IMR-90 (cell line): ENCODE measurements around the gene FBXL20. TPM values are rescaled to one million over a fixed set of nuclear protein-coding genes. Genes with fewer than 3 reads are reported as not detected.

Experiments
- ATAC-seq: fragments of 200-7000 bp; cut with Tn5 transposase; 2 replicates; pipeline ENCODE4 v1.9.1; 2020; ENCODE audit warnings: low read depth, mild to moderate bottlenecking, moderate library complexity
- BruUV-seq: library from RNA; stranded (reverse); fragments of 400-500 nt; replicated peaks from 2 replicates; lab custom pipeline; 2021; lab: Mats Ljungman, UMichigan
- CTCF ChIA-PET: fragments of 300-600 bp; formaldehyde crosslinking; extraction: SDS; loops from one replicate; lab custom pipeline; 2021; ENCODE audit warnings: antibody characterized with exemption; lab: Yijun Ruan, JAX
- POLR2A ChIA-PET: fragments of 300-600 bp; sonication (Branson Sonifier 250); formaldehyde crosslinking; loops from one replicate; lab custom pipeline; 2022; ENCODE audit warnings: antibody characterized with exemption; ENCODE audit not compliant: unreplicated experiment; lab: Charles Lee
- DNase-seq: peaks from one replicate; pipeline ENCODE4 v3.0.0; 2013
- H2AFZ ChIP-seq: replicated peaks from 2 replicates; pipeline ENCODE3; 2013; ENCODE audit warnings: low read length, mild to moderate bottlenecking; ENCODE audit not compliant: poor library complexity
- H2AK5ac ChIP-seq: 2 replicates; pipeline ENCODE4 v1.6.1; 2013; ENCODE audit warnings: low read depth, low read length, inconsistent platforms
- H2AK9ac ChIP-seq: replicated peaks from 2 replicates; pipeline ENCODE3; 2013; ENCODE audit warnings: mild to moderate bottlenecking, low read depth, low read length, moderate library complexity; ENCODE audit not compliant: poor library complexity
- H2BK120ac ChIP-seq: 2 replicates; pipeline ENCODE4 v1.6.1; 2013; ENCODE audit warnings: low read depth, low read length, inconsistent platforms
- H2BK15ac ChIP-seq: 3 replicates; pipeline ENCODE4 v1.6.1; 2013; ENCODE audit warnings: low read depth, low read length, inconsistent platforms
- H2BK20ac ChIP-seq: 2 replicates; pipeline ENCODE4 v1.6.1; 2013; ENCODE audit warnings: low read depth, mild to moderate bottlenecking, inconsistent platforms, low read length, moderate library complexity
- H2BK5ac ChIP-seq: 2 replicates; pipeline ENCODE4 v1.6.1; 2013; ENCODE audit warnings: mild to moderate bottlenecking, low read depth, low read length, inconsistent platforms; ENCODE audit not compliant: poor library complexity, severe bottlenecking
- H3K14ac ChIP-seq: replicated peaks from 2 replicates; pipeline ENCODE4 v1.6.1; 2013; ENCODE audit warnings: low read depth, low read length, inconsistent platforms
- H3K18ac ChIP-seq: 2 replicates; pipeline ENCODE4 v1.6.1; 2013; ENCODE audit warnings: low read depth, low read length, control low read depth
- H3K23ac ChIP-seq: 2 replicates; pipeline ENCODE4 v1.6.1; 2013; ENCODE audit warnings: low read depth, low read length, inconsistent platforms
- H3K27ac ChIP-seq: 2 replicates; pipeline ENCODE4 v1.5.1; 2013; ENCODE audit warnings: mild to moderate bottlenecking, control low read depth, low read length; ENCODE audit not compliant: insufficient read depth
- H3K27me3 ChIP-seq: 2 replicates; pipeline ENCODE4 v1.6.1; 2013; ENCODE audit warnings: low read length; ENCODE audit not compliant: control insufficient read depth, insufficient read depth
- H3K36me3 ChIP-seq: 2 replicates; pipeline ENCODE4 v1.6.1; 2013; ENCODE audit warnings: low read length, mixed read lengths; ENCODE audit not compliant: control insufficient read depth, insufficient read depth
- H3K4ac ChIP-seq: 2 replicates; pipeline ENCODE4 v1.6.1; 2013; ENCODE audit warnings: low read depth, low read length, inconsistent platforms
- H3K4me1 ChIP-seq: 2 replicates; pipeline ENCODE4 v1.6.1; 2013; ENCODE audit warnings: low read length, mixed read lengths; ENCODE audit not compliant: control insufficient read depth, insufficient read depth
- H3K4me2 ChIP-seq: 2 replicates; pipeline ENCODE4 v1.6.1; 2013; ENCODE audit warnings: low read depth, mild to moderate bottlenecking, control low read depth, low read length, moderate library complexity
- H3K4me3 ChIP-seq: 2 replicates; pipeline ENCODE4 v1.5.1; 2013; ENCODE audit warnings: low read depth, mild to moderate bottlenecking, control low read depth, low read length, moderate library complexity; ENCODE audit not compliant: insufficient read depth
- H3K56ac ChIP-seq: 2 replicates; pipeline ENCODE4 v1.6.1; 2013; ENCODE audit warnings: low read length, inconsistent platforms; ENCODE audit not compliant: insufficient read depth; ENCODE audit errors: extremely low read depth
- H3K79me1 ChIP-seq, 2 experiments: 2 replicates each; pipeline ENCODE4 v1.6.1; 2013; ENCODE audit warnings: low read length in 2 of 2, inconsistent platforms in 1 of 2, low read depth in 1 of 2
- H3K9ac ChIP-seq: 2 replicates; pipeline ENCODE4 v1.6.1; 2013; ENCODE audit warnings: low read depth, low read length, control low read depth
- H3K9me1 ChIP-seq: 2 replicates; pipeline ENCODE4 v1.6.1; 2013; ENCODE audit warnings: low read length, inconsistent platforms; ENCODE audit not compliant: insufficient read depth
- H3K9me3 ChIP-seq: 2 replicates; pipeline ENCODE4 v1.6.1; 2013; ENCODE audit warnings: low read length; ENCODE audit not compliant: control insufficient read depth, insufficient read depth
- H4K20me1 ChIP-seq: 2 replicates; pipeline ENCODE4 v1.6.1; 2013; ENCODE audit warnings: low read length, inconsistent platforms; ENCODE audit not compliant: insufficient read depth
- H4K5ac ChIP-seq: 2 replicates; pipeline ENCODE4 v1.6.1; 2013; ENCODE audit warnings: mild to moderate bottlenecking, low read depth, low read length, control low read depth
- H4K8ac ChIP-seq, 2 experiments: 2 replicates each; pipeline ENCODE4 v1.6.1; 2013; ENCODE audit warnings: low read depth in 2 of 2, low read length in 2 of 2, control low read depth in 1 of 2, inconsistent platforms in 1 of 2
- H4K91ac ChIP-seq: 2 replicates; pipeline ENCODE4 v1.6.1; 2013; ENCODE audit warnings: low read depth, low read length, inconsistent platforms; ENCODE audit not compliant: insufficient read depth
- BHLHE40 ChIP-seq: fragments of 150-350 bp; IDR thresholded peaks from 2 replicates; pipeline ENCODE4 v1.6.1; 2016; ENCODE audit warnings: mild to moderate bottlenecking, low read depth, low read length
- CEBPB ChIP-seq: IDR thresholded peaks from 2 replicates; pipeline ENCODE4 v1.6.1; 2012; ENCODE audit warnings: low read depth, low read length, improper control_type of control experiment
- CHD1 ChIP-seq: IDR thresholded peaks from 2 replicates; pipeline ENCODE4 v1.6.1; 2012; ENCODE audit warnings: low read depth, low read length, improper control_type of control experiment
- ELK1 ChIP-seq: fragments of 150-350 bp; IDR thresholded peaks from 2 replicates; pipeline ENCODE4 v1.6.1; 2016; ENCODE audit warnings: low read depth, mild to moderate bottlenecking, low read length, moderate library complexity, borderline replicate concordance
- FOS ChIP-seq: fragments of 150-350 bp; IDR thresholded peaks from 2 replicates; pipeline ENCODE4 v1.6.1; 2016; ENCODE audit warnings: low read depth, low read length
- MAFK ChIP-seq: IDR thresholded peaks from 2 replicates; pipeline ENCODE4 v1.6.1; 2012; ENCODE audit warnings: low read depth, low read length, improper control_type of control experiment
- MAZ ChIP-seq: IDR thresholded peaks from 2 replicates; pipeline ENCODE4 v1.6.1; 2012; ENCODE audit warnings: low read depth, mild to moderate bottlenecking, low read length, improper control_type of control experiment, moderate library complexity, borderline replicate concordance
- MXI1 ChIP-seq: IDR thresholded peaks from 2 replicates; pipeline ENCODE4 v1.6.1; 2012; ENCODE audit warnings: low read depth, mild to moderate bottlenecking, low read length, moderate library complexity, borderline replicate concordance
- NFE2L2 ChIP-seq: fragments of 150-350 bp; IDR thresholded peaks from 2 replicates; pipeline ENCODE4 v1.6.1; 2016; ENCODE audit warnings: low read depth, mild to moderate bottlenecking, low read length
- POLR2A ChIP-seq: IDR thresholded peaks from 2 replicates; pipeline ENCODE4 v1.6.1; 2012; ENCODE audit warnings: mild to moderate bottlenecking, low read depth, low read length
- RAD21 ChIP-seq: IDR thresholded peaks from 2 replicates; pipeline ENCODE4 v1.6.1; 2012; ENCODE audit warnings: low read length, improper control_type of control experiment
- RCOR1 ChIP-seq: IDR thresholded peaks from 2 replicates; pipeline ENCODE4 v1.6.1; 2012; ENCODE audit warnings: mild to moderate bottlenecking, low read length, improper control_type of control experiment; ENCODE audit not compliant: insufficient replicate concordance
- RFX5 ChIP-seq: IDR thresholded peaks from 2 replicates; pipeline ENCODE4 v1.8.0; 2012; ENCODE audit warnings: low read depth, mild to moderate bottlenecking, low read length, moderate library complexity
- SMC3 ChIP-seq: fragments of 150-350 bp; IDR thresholded peaks from 2 replicates; pipeline ENCODE4 v1.6.1; 2016; ENCODE audit warnings: low read depth, mild to moderate bottlenecking, antibody characterized with exemption, low read length, moderate library complexity
- USF2 ChIP-seq: fragments of 150-350 bp; IDR thresholded peaks from 2 replicates; pipeline ENCODE4 v1.6.1; 2017; ENCODE audit warnings: mild to moderate bottlenecking, antibody characterized with exemption, low read length, low read depth
- WGBS, 2 experiments: methylation state at CpG; one replicate each; pipeline versions ENCODE4 v1.1.5 to v1.1.7; 2013; ENCODE audit warnings: missing lambda C conversion rate in 2 of 2; ENCODE audit not compliant: insufficient read length in 1 of 2; ENCODE audit errors: extremely low coverage in 2 of 2; 5-methylcytosine and 5-hydroxymethylcytosine counted together
- dilution Hi-C: fragments of 300-500 bp; cut with HindIII; formaldehyde crosslinking; loops from one replicate; pipeline ENCODE4 v1.14.3; 2018; ENCODE audit warnings: low sequenced_read_pairs; ENCODE audit not compliant: unreplicated experiment
- in situ Hi-C: fragments of 300-500 bp; cut with MboI; formaldehyde crosslinking; loops from 3 replicates; pipeline ENCODE4 v1.14.3; 2019; ENCODE audit warnings: low sequenced_read_pairs, inconsistent platforms, mixed read lengths
- intact Hi-C: fragments of 100-400 bp; cut with micrococcal nuclease; formaldehyde crosslinking; loops from 2 replicates; pipeline ENCODE4 v1.10.0; 2022
- polyA plus RNA-seq, 3 experiments: library from polyadenylated mRNA; depleted of rRNA; stranded (reverse); fragments of >200 nt; gene quantifications; 2 replicates each; pipeline ENCODE4 v1.2.3, GENCODE V29; 2012; ENCODE audit warnings: low replicate concordance in 1 of 3
- total RNA-seq: library from RNA; depleted of rRNA; stranded (reverse); fragments of >200 nt; gene quantifications from 2 replicates; pipeline ENCODE4 v1.2.3, GENCODE V29; 2012
- TF ChIP-seq, protein P1 (sequence below): conservative IDR thresholded peaks from 2 replicates; pipeline ENCODE4 v1.5.1; 2012; ENCODE audit warnings: mild to moderate bottlenecking, low read depth, low read length, improper control_type of control experiment

Gene FBXL20
- total and polyA plus RNA-seq, 2 of the 4 experiments (the other 2 are of a cell fraction), result 4.1 to 13.8 TPM

DNA sequence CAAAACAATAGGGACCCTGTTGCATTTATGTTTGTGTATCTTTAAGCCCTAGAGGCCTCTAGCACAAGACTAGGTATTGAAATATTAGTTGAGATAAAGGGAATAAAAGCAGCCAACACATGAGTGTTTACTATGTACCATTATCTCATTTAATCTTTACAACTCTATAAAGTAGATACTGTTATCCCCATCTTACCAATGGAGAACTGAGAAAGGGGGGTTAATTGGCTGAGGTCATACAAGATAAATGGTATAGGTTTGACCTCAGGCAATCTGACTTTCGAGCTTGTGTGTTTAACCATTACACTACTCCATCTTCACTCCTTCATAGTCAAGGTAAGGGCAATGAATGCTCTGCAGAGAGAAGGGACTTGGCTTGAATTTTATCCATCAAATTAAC, 149.4 kb downstream of the FBXL20 start:
- no TSS peak for BruUV-seq
- intact Hi-C loops (no loop called here), in situ Hi-C loops (no loop called here)

More for the DNA sequence above, 149.4 kb downstream of the FBXL20 start:
- Histone ChIP-seq H4K5ac (no peak overlapping the region), H2AK5ac (no peak overlapping the region), H4K91ac (no peak overlapping the region), H3K36me3 (peaks cover 14% of the 10 kb centered on the region), H2AFZ (no peak overlapping the region), H3K23ac (no peak overlapping the region), H3K27me3 (no peaks in the 10 kb centered on the region), H2BK20ac (no peak overlapping the region), H2BK15ac (no peak overlapping the region), H3K4me1 (no peaks in the 10 kb centered on the region), H3K9me3 (no peaks in the 10 kb centered on the region), H2AK9ac (no peak overlapping the region), H2BK120ac (no peak overlapping the region), H2BK5ac (no peak overlapping the region), H3K4ac (no peak overlapping the region), H3K79me1 (no peaks in the 10 kb centered on the region; a peak in 1 of 4 replicates), H3K4me3 (no peak overlapping the region), H4K8ac (no peak overlapping the region), H3K4me2 (no peak overlapping the region), H3K9ac (no peak overlapping the region), H3K56ac (no peak overlapping the region), H4K20me1 (no peaks in the 10 kb centered on the region; the same call in 1 of the 2 replicates), H3K18ac (no peak overlapping the region), H3K9me1 (no peaks in the 10 kb centered on the region; the same call in 1 of the 2 replicates), H3K27ac (no peak overlapping the region), H3K14ac (no peak overlapping the region)
- DNase-seq (no peak), ATAC-seq (no peak)
- WGBS, 2 experiments, result no CpG with 5 or more reads among the region's 1 CpG
- TF ChIP-seq POLR2A (no peak), RFX5 (no peak), MXI1 (no peak), MAZ (no peak), RAD21 (no peak), USF2 (no peak), SMC3 (no peak), ELK1 (no peak), BHLHE40 (no peak), MAFK (no peak), FOS (no peak), RCOR1 (no peak), CHD1 (no peak), CEBPB (no peak), NFE2L2 (no peak)
- TF ChIP-seq, protein P1, sequence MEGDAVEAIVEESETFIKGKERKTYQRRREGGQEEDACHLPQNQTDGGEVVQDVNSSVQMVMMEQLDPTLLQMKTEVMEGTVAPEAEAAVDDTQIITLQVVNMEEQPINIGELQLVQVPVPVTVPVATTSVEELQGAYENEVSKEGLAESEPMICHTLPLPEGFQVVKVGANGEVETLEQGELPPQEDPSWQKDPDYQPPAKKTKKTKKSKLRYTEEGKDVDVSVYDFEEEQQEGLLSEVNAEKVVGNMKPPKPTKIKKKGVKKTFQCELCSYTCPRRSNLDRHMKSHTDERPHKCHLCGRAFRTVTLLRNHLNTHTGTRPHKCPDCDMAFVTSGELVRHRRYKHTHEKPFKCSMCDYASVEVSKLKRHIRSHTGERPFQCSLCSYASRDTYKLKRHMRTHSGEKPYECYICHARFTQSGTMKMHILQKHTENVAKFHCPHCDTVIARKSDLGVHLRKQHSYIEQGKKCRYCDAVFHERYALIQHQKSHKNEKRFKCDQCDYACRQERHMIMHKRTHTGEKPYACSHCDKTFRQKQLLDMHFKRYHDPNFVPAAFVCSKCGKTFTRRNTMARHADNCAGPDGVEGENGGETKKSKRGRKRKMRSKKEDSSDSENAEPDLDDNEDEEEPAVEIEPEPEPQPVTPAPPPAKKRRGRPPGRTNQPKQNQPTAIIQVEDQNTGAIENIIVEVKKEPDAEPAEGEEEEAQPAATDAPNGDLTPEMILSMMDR, result no peak
- ChIA-PET CTCF (interaction anchor here (1.0 kb wide), 1 partner anchor 17 kb away, joined by 3 read pairs; no protein-coding TSS in a partner anchor), POLR2A (no interaction called here)
- dilution Hi-C loops, result no loop called here
